GM21529 (cell line): ENCODE measurements around the gene FSIP2.
A peak's percentile ranks its signal among the peaks of the same experiment; 100 is the strongest.
"Not testable (repeated sequence)": the region's sequence is repeated elsewhere in the genome, so short reads cannot be mapped to it uniquely, and the experiment has no call there.

Experiments
- ATAC-seq: cut with Tn5 transposase; IDR thresholded peaks from one replicate; pipeline ENCODE4 v1.9.1; 2021; ENCODE audit not compliant: unreplicated experiment

The FSIP2 gene

GRCh38 chr2:185796758-185797157, 58.2 kb downstream of the FSIP2 start:
- ATAC-seq = peak; percentile 55

DNA sequence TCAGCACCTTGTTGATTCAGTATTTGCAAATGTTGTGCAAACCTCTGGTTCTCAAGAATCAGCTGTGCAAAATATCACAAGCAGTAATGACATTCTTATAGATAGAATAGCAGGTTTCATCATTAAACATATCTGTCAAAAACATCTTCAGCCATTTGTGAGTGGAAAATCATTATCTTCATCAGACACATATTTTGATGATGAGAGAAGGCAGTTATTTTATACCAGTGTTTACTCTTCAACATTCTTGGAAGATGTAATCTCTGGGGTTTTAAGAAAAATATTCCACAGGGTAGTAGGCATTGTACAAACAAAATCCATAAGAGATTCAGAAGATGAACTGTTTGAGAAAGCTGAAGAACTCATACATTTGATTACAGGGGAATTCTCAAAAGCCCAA, 64.3 kb downstream of the FSIP2 start:
- ATAC-seq = no peak

DNA sequence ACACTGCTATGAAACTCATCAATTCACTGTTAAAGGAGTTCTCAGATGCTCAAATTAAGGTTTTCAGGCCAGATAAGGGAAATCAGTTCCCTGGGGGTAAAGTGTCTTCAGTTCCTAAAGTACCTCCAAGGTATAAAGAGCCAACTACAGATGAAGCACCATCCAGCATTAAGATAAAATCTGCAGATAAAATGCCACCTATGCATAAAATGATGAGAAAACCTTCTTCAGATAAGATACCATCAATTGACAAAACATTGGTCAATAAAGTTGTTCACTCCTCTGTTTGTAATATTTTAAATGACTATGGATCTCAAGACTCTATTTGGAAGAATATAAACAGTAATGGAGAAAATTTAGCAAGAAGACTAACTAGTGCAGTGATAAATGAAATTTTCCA, 68.2 kb downstream of the FSIP2 start:
- ATAC-seq = no peak

DNA sequence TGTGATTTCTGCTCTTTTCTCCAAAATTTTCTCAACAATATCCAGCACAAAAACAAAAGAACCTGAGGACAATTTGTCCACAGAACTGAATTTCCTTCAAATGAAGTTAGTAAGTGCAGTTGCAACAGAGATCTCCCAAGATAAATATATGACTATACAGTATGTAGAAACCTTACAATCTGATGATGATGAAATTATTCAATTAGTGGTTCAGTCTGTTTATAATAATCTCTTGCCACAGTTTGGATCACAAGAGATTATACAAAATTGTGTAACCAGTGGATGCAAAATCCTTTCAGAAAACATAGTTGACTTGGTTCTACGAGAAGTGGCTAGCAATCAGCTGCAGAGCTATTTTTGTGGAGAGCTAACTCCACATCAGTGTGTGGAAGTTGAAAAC, 68.7 kb downstream of the FSIP2 start:
- no peak for ATAC-seq

GRCh38 chr2:185811580-185811979, 73.0 kb downstream of the FSIP2 start:
- no peak for ATAC-seq

- ATAC-seq = no peak
Observed at GRCh38 chr2:185813707-185814106, 75.1 kb downstream of the FSIP2 start.

DNA sequence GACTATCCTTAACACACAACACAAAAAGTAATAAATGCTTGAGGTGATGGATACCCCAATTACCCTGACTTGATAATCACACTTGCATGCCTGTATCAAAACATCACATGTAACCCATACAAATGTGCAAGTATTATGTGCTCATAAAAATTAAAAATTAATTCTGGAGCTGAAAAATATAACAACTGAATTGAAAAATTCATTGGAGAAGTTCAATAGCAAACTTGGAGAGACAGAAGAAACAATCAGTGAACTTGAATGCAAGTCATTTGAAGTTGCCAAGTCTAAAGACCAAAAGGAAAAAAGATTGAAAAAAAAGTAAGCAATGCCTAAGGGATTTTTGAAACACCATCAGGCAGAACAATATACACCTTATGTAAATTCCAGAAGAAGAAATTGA, 79.4 kb downstream of the FSIP2 start:
- ATAC-seq = no peak

DNA sequence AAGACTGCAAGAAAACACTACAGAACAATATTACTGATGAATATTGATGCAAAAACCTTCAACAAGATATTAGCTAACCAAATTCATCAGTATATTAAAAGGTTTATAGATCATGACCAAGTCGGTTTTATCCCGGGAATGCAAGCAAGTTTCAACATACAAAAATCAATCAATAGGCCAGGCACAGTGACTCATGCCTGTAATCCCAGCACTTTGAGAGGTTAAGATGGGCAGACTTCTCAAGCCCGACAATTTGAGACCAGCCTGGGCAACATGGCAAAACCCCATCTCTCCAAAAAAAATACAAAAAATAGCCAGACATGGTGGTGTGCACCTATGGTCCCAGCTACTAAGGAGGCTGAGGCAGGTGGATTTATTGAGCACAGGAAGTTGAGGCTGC, 82.9 kb downstream of the FSIP2 start:
- ATAC-seq = no peak

DNA sequence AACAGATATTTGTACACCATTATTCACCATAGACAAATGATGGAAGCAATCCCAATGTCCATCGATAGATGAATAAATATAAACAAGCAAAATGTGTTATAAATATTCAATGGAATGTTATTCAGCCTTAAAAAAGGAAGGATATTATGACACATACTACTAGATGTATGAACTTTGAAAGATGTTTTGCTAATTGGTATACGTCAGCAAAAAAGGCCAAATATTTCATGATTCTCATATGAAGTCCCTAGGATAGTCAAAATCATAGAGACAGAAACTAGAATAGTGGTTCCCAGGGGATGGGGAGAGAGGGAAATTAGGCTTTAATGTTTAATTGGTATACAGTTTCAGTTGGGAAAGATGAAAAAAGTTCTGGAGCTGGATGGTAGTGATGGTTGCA, 85.2 kb downstream of the FSIP2 start:
- ATAC-seq = no peak

- ATAC-seq = no peak
Observed at GRCh38 chr2:185825557-185825956, 87.0 kb downstream of the FSIP2 start.

DNA sequence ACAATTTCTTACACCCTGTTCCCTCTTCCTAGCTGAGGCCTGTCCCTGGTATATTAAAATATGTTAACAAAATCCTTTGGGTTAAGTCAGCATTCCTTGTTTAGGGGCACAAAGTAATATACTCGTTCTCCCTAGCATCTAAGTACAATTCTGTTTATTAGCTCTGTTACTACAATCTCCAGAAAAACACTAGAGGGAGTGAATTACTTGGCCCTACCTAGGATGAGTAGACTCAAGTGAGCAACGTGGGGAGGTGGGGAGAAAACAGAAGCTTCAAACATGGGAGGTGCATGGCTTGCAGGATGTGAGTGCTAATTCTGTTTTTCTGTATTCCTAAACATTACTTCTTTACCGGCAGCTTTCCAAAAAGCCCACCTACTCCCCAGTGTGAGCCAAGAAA, 89.7 kb downstream of the FSIP2 start:
- ATAC-seq = no peak

DNA sequence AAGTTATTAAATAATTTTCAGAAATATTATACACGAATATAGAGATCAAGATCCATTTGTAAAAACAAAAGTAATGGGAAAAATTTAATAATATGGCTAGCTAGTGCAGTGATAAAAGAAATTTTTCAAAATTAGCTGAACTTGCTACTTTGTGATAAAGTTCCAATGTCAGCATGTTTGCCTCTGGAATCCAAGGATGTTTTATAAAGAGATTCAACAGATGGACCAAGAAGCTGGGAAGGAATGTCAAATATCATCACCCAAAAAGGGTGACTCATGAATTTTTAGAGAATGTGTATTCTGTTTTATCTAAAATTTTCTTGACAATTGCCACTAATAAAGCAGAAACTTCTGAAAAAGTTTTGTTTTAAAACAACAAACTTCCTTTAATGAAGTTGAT, 95.3 kb downstream of the FSIP2 start:
- no peak for ATAC-seq

DNA sequence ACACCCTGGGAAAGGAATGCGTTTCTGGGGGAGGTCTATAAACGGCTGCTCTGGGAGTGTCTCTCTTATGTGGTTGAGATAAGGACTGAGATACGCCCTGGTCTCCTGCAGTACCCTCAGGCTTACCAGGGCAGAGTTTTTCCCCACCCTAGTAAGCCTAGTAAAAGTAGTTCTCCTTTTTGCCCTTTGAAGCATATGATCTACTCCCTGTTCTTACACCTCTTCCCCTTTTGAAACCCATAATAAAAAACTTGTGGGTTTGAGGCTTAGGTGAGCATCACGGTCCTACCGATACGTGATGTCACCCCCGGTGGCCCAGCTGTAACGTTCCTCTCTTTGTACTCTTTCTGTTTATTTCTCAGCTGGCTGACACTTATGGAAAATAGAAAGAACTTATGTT, 97.4 kb downstream of the FSIP2 start:
- no peak for ATAC-seq

GRCh38 chr2:185854885-185855284, 116.3 kb downstream of the FSIP2 start:
- no peak for ATAC-seq

GRCh38 chr2:185857691-185858090, 119.1 kb downstream of the FSIP2 start:
- ATAC-seq = no peak

GRCh38 chr2:185859506-185859905, 120.9 kb downstream of the FSIP2 start:
- ATAC-seq = no peak

- ATAC-seq = no peak
Observed at GRCh38 chr2:185860321-185860720, 121.7 kb downstream of the FSIP2 start.

DNA sequence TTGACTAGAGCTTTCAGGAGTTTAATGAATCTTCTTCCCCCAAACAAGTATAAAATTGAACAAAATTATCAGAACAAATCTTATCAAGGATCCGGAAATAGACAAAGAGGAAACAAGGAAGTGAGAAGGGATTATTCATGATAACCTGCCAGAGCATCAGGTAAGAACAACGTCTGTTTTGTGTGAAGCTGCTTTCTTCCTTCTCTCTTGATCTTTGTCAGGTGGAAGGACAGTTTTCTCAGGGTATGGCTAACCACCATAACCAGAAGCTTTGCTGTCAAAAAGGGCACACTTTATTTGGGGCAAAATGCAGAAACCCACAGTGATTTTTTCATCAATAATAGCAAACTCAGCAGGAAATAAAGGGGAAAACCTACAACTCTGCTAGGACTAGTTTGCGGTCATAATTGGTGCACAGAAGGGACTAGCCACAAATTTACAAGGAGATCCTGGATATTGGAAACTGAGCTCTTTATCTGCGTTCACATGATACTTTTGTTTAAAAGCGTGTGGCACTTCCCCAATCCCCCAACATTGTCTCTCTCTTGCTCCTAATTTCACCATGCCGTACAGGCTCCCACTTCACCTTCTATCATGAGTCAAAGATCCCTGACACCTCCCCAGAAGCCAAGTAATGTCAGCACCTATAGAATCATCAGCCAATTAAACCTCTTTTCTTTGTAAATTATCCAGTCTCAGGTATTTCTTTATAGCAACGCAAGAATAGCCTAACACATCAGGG, 124.2 kb downstream of the FSIP2 start:
- ATAC-seq = no peak

DNA sequence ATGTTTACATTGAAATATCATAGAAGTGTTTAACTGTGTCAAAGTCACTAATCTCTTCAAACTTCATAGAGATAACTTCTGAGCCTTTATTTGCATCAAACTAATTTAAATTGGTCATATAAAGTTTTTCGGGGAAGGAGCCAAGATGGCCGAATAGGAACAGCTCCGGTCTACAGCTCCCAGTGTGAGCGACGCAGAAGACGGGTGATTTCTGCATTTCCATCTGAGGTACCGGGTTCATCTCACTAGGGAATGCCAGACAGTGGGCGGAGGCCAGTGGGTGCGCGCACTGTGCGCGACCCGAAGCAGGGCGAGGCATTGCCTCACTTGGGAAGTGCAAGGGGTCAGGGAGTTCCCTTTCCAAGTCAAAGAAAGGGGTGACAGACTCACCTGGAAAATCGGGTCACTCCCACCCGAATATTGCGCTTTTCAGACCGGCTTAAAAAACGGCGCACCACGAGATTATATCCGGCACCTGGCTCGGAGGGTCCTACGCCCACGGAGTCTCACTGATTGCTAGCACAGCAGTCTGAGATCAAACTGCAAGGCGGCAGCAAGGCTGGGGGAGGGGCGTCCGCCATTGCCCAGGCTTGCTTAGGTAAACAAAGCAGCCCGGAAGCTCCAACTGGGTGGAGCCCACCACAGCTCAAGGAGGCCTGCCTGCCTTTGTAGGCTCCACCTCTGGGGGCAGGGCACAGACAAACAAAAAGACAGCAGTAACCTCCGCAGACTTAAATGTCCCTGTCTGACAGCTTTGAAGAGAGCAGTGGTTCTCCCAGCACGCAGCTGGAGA, 126.1 kb downstream of the FSIP2 start:
- not testable (repeated sequence) for ATAC-seq

DNA sequence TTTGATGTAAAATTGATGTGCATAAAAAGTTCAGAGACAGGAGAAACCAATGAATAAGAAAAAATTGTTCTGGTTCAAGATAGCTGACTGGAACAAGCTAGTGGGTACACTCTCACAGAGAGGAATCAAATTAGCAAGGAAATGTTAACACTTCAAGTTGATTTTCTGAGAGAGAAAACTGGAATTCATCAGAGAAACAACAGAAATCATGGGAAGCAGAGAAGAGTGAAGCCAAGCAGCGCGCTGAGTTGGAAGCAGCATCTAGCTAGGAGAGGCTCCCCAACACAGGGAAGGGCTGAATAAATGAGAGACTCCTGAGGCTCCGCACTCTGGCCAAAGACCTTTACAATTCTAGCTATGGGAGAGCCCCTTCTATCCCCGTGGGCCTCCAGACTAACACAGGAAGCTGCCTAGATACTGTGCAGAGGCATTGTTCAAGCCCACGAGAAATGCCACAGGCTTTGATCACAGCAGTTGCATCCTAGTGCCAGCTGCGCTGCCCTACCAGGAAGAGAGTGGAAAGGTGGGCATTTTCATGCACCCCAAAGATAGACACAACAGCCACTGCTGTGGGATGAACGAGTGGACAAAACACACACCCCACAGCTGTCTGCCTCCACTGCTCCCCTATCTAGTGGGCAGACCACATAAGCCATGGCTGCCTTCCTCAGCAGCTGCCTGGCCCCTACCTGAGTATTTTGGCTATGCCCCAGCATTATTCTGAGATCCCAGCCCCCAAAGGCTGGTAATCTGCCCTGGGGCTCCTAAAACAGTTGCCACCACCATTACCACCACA, 136.7 kb downstream of the FSIP2 start:
- no peak for ATAC-seq

- no peak for ATAC-seq
Observed at GRCh38 chr2:185876234-185876633, 137.6 kb downstream of the FSIP2 start.

DNA sequence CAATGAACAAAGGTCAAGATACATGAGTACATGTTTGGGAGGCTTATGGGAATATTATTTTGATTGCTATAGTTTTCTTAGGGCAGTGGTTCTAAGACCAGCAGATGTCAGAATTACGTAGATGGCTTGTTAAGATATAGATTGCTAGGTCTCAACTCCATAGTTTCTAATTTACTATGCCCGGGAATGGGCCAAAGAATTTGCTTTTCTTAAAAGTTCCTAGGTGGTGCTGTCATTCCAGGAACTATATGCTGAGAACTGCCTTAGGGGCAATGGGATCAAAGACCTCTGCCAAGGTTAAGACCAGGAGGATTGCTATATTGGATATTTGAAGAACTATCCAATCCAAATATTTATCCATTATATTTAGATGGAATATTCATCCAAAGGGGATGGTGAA, 141.8 kb downstream of the FSIP2 start:
- ATAC-seq = no peak
